Fibroblast of the conjunctiva (primary cell): ENCODE results near the gene TFPI2.
A peak's percentile ranks its signal among the peaks of the same experiment; 100 is the strongest.

Experiments used
- DNase-seq: peaks from one replicate; pipeline ENCODE4 v3.0.0-alpha.2; 2010; ENCODE audit warnings: low read depth

TFPI2 gene

DNA sequence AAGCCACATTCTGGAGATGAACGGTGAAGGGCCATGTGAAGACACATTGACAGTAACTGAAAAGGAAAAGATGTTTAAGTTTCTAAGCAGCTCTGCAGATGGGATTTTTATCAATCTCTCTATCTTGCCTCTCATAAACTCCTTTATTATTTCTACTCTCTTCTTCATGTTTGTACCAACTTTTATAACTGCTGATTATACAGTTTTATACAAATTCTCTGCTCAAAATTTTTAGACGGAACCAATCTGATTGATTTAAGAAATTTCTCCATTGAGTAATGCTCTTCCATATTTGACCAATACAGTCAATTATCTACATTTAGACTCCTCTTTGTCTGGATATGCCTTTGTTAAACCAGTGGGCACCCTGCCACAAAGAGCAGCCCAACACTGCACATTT lies 31.7 kb downstream of the TFPI2 start:
- no peak for DNase-seq

DNA sequence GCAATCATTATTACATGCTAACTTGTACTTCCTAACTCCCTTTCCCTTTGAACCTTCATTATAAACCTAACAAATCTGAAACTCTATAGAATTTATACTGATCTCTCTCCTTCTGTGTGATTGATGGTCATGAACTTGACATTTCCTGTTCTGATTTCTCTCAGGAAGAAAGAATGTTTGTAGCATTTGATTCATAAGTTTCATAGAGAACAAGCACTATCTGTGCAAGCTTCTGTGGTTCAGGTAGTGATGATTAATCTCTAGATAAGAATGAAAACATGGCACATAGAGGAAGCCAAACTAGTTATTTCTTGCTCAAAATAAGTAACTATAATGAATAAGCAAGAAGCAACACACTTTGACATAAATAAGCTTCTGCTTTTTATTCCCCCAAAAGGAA lies 34.2 kb downstream of the TFPI2 start:
- no peak for DNase-seq

DNA sequence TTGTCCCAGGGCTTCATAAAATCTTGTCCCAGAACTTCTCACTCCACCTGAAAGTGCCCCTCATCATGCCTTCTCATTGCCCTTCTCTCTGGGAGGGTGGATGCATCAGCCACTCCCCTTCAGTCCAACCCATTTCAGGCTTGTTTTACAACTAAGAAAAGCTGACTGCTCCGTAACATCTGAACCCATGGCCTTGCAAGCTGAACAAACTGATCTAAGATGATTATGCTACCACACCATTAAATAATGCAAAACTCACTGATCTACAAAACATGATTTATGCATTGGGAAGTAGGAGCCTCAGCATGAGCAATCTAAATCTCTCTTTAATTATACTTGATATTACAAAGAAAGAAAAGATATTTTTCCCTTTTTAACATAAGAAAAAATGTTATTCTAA lies 34.8 kb downstream of the TFPI2 start:
- no peak for DNase-seq

DNA sequence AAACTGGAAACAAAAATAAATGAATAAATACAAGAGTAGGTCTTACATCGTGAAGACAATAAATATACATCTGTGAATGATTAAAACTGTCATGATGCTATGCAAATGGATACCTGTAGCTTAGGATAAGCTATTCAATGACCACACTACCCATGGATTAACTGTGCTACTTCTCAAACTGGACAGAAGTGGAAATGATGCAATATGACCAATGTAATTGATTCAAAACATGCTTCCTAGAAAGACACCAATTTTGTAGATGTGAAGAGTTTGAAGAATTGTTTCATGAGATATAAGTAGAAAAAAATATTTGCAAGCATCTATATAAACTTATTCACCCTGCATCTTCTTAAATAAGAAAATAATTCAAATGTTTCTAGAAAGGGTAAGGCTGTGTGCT lies 36.1 kb downstream of the TFPI2 start:
- DNase-seq: no peak

DNA sequence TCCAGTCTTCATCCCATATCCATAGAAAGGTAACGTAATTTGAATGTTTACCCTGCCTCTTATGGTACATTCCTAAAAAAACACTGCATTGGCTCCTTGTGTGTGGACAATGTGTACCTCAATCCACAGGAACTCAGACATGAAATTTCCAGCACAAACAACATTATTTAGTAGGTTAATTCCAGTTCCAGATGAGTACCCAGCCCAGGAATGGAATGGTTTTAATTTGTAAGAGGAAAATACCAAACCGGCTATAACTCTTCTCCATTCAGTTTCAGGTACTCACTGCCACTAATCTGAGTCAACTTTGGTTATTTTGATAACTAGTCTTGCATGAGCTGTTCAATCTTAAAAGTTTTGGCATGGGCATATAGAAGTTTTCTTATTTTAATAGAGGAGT lies 39.0 kb downstream of the TFPI2 start:
- DNase-seq: no peak

DNA sequence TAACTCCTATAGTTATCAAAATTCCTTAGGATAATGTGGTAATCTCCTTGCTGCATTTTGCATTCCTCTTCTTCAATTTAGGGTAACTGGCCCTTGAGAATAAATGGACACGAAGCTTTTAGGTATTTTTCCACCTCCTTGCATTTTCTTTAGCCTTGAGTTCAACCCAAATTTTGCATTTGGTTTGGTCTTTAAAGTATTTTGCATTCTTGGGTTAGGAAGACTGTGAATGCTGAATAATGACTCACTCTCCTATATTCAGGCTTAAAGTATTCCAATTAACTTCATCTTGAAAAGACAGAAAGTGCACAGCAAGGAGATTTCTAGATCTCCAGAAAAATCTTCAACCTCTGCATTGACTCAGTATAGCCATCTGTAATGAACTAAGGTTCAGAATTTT lies 47.3 kb downstream of the TFPI2 start:
- no peak for DNase-seq

DNA sequence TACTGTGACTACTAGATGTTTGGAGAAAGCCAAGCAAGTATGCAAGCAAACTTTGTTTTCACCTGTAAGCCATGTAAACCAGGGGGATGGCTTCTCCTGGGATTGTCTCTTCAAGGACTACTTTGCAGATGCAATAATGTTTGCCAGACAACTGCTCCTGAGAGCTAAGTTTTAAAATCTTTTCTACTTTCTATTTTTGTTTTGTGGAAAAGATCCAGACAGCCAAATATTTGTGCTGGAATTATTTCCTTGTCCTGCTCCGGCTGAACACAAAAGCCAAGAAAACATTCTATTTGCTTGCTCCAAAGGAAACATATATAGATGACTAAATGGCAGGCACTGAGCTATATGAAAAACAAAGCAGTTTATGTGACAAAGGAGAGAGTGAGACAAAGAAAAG lies 51.6 kb downstream of the TFPI2 start:
- DNase-seq: no peak

DNA sequence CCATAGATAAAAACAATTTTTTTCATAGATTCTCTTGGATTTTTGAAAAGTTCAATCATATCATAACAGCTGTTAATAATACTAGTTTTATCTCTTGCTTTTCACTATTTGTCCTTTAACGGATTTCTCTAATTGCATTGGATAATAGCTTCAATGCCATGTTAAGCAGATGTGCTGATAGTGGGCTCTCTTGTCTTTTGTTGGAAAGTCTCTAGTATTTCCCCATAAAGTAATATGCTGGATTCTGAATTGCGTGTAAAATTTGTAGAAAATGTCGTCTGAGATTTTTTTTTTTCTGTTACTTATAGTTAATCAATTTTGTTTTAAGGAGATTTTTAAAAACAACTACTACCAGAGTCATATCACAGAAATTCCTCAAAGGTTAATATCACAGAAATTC lies 53.3 kb downstream of the TFPI2 start:
- no peak for DNase-seq

DNA sequence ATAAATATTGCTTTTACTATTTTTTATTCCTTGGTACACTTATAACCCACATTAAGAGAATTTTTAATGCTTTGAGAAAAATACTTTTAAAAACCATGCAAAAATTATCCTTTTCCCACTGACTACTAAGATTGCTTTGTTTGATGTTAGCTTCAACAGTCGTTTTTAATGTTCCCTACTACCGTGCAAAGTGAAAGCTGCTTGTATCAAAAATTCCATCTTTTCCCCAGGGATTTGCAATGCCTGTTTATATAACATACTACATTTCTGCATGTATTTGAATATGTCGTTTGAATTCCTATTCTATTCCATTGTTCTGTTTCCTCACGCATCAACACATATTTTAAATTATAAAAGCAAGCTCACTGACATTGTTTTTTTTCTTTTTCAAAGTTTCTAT lies 54.4 kb downstream of the TFPI2 start:
- peak; percentile 2 for DNase-seq

DNA sequence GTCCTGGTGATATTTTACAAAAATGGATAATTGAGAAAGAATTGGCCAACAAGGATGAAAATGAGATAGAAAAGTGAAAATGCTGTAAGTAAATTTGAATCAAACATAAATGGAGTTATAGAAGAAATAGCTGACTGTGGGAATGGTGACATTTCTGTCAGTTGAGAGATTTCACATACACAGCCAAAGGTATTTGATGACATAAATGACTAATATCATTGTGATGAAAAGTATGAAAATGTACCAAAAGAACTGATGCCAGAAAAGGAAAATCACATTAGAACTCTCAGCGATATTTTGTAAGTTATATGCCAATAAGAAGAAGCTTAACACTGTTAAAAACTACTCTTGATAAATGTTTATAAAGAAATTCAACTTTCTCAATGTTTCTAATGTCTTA lies 54.9 kb downstream of the TFPI2 start:
- DNase-seq: no peak
